Measurements from ENCODE around the gene ARID3A.

ARID3A gene

GRCh38 chr19:1006711-1007398, 81.0 kb downstream of the ARID3A start:
- no peak for DNase-seq

- no peak for DNase-seq
Observed at GRCh38 chr19:1007399-1008251, 81.8 kb downstream of the ARID3A start.

GRCh38 chr19:1008268-1009040, 82.6 kb downstream of the ARID3A start:
- no peak for DNase-seq

- DNase-seq, result no peak
Observed at GRCh38 chr19:1009041-1009980, 83.5 kb downstream of the ARID3A start.

- no peak for DNase-seq
Observed at GRCh38 chr19:1009981-1010538, 84.2 kb downstream of the ARID3A start.

- no peak for DNase-seq
Observed at GRCh38 chr19:1010586-1011510, 85.0 kb downstream of the ARID3A start.

GRCh38 chr19:1011831-1012333, 86.0 kb downstream of the ARID3A start:
- no peak for DNase-seq

GRCh38 chr19:1012334-1012733, 86.5 kb downstream of the ARID3A start:
- DNase-seq, result no peak

- DNase-seq, result no peak
Observed at GRCh38 chr19:1013218-1013617, 87.4 kb downstream of the ARID3A start.

- no peak for DNase-seq
Observed at GRCh38 chr19:1014161-1015060, 88.6 kb downstream of the ARID3A start.

- DNase-seq, result no peak
Observed at GRCh38 chr19:1015061-1015781, 89.4 kb downstream of the ARID3A start.

GRCh38 chr19:1015782-1016646, 90.2 kb downstream of the ARID3A start:
- DNase-seq, result no peak

- DNase-seq, result no peak
Observed at GRCh38 chr19:1016647-1017114, 90.8 kb downstream of the ARID3A start.

- no peak for DNase-seq
Observed at GRCh38 chr19:1017115-1017905, 91.5 kb downstream of the ARID3A start.

- DNase-seq, result no peak
Observed at GRCh38 chr19:1017906-1018305, 92.1 kb downstream of the ARID3A start.

- no peak for DNase-seq
Observed at GRCh38 chr19:1018393-1018792, 92.6 kb downstream of the ARID3A start.
